HG03342 (cell line): ENCODE data around the gene GP9.
"Not testable (repeated sequence)": the region's sequence is repeated elsewhere in the genome, so short reads cannot be mapped to it uniquely, and the experiment has no call there.

Source experiments
- ATAC-seq: cut with Tn5 transposase; IDR thresholded peaks from one replicate; pipeline ENCODE4 v1.9.1; 2021; ENCODE audit warnings: mild to moderate bottlenecking, moderate library complexity; ENCODE audit not compliant: unreplicated experiment

Gene GP9

GRCh38 chr3:129106866-129107565, 46.4 kb downstream of the GP9 start:
- ATAC-seq, result no peak

GRCh38 chr3:129107793-129108192, 47.2 kb downstream of the GP9 start:
- no peak for ATAC-seq

- not testable (repeated sequence) for ATAC-seq
Observed at GRCh38 chr3:129111076-129111780, 50.6 kb downstream of the GP9 start.
